Activated naive CD8-positive, alpha-beta T cell treated with anti-CD3 and anti-CD28 coated beads, Interleukin-2, amount 50 U/mL, for 24 hours (primary cell): Measurements from ENCODE around the gene CREBL2.
"Not testable (repeated sequence)": the region's sequence is repeated elsewhere in the genome, so short reads cannot be mapped to it uniquely, and the experiment has no call there.

Experiments
- ATAC-seq: fragments of 150-1000 bp; cut with Tn5 transposase; one replicate; pipeline ENCODE4 v1.10.0; 2021
- DNase-seq: peaks from one replicate; pipeline ENCODE4 v3.0.0; 2021
- H3K27ac Mint-ChIP-seq: one replicate; pipeline ENCODE4 v1.8.0; 2021; ENCODE audit warnings: mild to moderate bottlenecking, mixed read lengths
- H3K27me3 Mint-ChIP-seq: one replicate; pipeline ENCODE4 v1.8.0; 2021; ENCODE audit warnings: mixed read lengths
- H3K36me3 Mint-ChIP-seq: one replicate; pipeline ENCODE4 v1.8.0; 2021; ENCODE audit warnings: low read depth, mixed read lengths
- H3K4me1 Mint-ChIP-seq: one replicate; pipeline ENCODE4 v1.8.0; 2021; ENCODE audit warnings: mixed read lengths
- H3K4me3 Mint-ChIP-seq: one replicate; pipeline ENCODE4 v1.8.0; 2021; ENCODE audit warnings: mild to moderate bottlenecking, moderate library complexity, mixed read lengths
- H3K9me3 Mint-ChIP-seq: one replicate; pipeline ENCODE4 v1.8.0; 2021; ENCODE audit warnings: mixed read lengths

The CREBL2 gene

DNA sequence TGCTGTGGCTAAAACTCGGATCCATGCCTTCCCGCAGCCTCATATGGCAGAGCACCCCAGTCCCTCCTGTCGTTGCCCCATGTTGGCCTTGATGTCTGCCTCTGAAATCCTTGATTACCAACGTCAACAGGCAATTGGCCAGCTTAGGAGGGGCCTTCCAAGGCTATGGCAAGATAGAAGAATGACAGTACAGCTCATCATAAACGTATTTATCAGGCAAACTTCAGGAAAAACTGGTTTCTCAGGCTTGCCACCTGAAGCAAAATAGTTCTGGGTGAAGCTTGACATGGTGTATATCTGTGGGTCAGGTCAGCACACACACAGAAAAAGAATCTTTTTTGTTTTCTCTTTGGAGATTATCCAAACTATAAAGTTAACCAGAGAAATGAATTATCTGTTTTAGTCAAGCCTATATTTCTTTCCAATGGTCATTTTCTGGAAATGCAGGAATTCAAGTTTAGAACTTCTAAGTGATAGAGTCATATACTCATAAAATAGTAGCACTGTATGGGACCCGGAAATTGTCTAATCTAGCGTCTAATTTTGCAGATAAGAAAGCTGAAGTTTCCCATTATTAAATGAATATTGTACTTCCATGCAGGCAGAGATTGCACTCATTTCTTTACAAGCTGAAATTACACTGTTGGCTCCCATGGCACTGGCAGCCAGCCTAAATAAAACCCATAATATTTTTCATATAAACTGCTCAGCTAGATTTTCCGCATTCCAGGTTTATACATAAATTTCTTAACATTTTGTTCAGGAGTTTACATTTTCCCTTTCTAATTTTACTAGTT is 24.6 kb upstream of the CREBL2 start:
- H3K36me3 Mint-ChIP-seq = no peaks in the 10 kb centered on the region
- no peak for ATAC-seq

DNA sequence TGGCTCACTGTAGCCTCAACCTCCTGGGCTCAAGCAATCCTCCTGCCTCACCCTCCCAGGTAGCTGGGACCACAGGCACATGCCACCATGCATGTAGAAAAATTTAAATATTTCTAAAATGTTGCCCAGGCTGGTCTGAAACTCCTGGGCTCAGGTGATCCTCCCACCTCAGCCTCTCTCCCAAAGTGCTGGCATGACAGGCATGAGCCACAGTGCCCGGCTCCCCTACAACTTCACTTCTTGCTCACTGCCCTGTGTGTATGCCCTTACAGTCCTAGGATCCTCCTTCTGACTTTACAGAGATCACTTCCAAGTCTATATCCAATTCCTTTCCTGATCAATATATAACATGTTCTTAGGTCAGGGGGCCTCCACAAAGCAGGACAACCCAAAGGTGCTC is 23.8 kb upstream of the CREBL2 start:
- Mint-ChIP-seq H3K27ac (no peak overlapping the region), H3K9me3 (no peaks in the 10 kb centered on the region), H3K27me3 (peaks cover 6% of the 10 kb centered on the region), H3K4me3 (no peak overlapping the region), H3K36me3 (no peaks in the 10 kb centered on the region), H3K4me1 (peaks cover 32% of the 10 kb centered on the region)
- DNase-seq (no peak), ATAC-seq (no peak)

More for the DNA sequence above, 24.6 kb upstream of the CREBL2 start:
- Mint-ChIP-seq H3K27me3 (peaks cover 5% of the 10 kb centered on the region), H3K4me1 (peaks cover 37% of the 10 kb centered on the region), H3K27ac (no peak overlapping the region), H3K9me3 (no peaks in the 10 kb centered on the region), H3K4me3 (no peak overlapping the region)
- no peak for DNase-seq

DNA sequence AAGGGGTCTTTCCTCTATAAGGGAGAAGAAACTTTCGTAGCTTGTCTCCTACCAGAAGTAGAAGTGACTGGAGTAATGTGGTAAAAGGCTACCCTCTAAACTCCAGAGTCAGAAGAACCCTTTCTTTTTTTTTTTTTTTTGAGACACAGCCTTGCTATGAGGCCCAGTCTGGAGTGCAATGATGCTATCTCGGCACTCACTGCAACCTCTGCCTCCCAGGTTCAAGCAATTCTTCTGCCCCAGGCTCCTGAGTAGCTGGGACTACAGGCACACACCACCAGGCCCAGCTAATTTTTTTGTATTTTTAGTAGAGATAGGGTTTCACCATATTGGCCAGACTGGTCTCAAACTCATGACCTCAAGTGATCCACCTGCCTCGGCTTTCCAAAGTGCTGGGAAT is 23.2 kb upstream of the CREBL2 start:
- peaks cover 28% of the 10 kb centered on the region for H3K4me1 Mint-ChIP-seq
- not testable (repeated sequence) for DNase-seq, H3K27me3 Mint-ChIP-seq, H3K4me3 Mint-ChIP-seq, H3K9me3 Mint-ChIP-seq, H3K27ac Mint-ChIP-seq, ATAC-seq, H3K36me3 Mint-ChIP-seq

DNA sequence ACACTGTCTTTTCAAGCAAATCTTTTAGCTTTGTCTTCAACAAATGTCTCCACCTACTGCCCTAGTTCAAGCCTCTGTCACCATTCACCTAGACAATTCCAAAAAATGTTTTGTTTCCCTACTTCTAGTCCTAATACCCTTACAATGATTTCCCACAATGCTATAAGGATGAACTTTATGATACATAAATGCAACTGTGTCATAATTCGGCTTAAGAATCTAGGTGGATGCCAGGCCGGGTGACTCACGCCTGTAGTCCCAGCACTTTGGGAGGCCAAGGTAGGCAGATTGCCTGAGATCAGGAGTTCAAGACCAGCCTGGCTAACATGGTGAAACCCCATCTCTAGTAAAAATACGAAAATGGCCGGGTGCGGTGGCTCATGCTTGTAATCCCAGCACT is 20.7 kb upstream of the CREBL2 start:
- Mint-ChIP-seq H3K27me3 (peaks cover 6% of the 10 kb centered on the region), H3K4me1 (peaks cover 8% of the 10 kb centered on the region), H3K9me3 (no peaks in the 10 kb centered on the region), H3K27ac (no peak overlapping the region), H3K36me3 (no peaks in the 10 kb centered on the region), H3K4me3 (no peak overlapping the region)
- ATAC-seq (no peak), DNase-seq (no peak)

DNA sequence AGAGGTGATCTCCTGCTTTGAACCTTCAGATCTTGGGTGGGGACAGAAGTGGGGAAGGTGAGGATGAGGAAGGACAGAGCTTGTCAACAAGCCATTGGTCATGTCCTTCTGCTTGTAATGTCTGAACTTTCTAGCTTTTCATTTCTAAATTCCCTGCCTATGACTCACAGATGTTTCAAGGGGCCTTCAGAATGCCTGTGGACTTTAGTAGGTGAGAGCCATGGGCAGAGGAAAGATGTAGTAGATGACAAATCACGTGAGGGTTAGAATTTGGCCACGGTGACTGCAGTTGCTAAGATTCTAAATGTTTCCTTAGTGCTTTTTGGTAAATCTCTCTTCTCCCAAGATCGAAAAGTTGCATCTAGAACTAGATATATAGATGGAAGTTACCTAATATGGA is 18.7 kb upstream of the CREBL2 start:
- no peak overlapping the region for H3K4me3 Mint-ChIP-seq

DNA sequence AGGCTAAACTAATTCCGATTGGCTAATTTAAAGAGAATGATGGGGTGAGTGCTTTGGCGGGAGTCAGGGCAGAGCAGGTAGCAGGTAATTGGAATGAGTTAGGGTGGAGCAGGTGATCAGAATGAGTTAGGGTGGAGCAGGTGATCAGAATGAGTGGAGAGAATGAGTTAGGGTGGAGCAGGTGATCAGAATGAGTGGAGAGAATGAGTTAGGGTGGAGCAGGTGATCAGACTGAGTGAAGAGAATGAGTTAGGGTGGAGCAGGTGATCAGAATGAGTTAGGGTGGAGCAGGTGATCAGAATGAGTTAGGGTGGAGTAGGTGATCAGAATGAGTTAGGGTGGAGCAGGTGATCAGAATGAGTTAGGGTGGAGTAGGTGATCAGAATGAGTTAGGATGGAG is 15.7 kb upstream of the CREBL2 start:
- not testable (repeated sequence) for ATAC-seq, H3K4me3 Mint-ChIP-seq, H3K27ac Mint-ChIP-seq, H3K4me1 Mint-ChIP-seq, H3K9me3 Mint-ChIP-seq, DNase-seq, H3K36me3 Mint-ChIP-seq, H3K27me3 Mint-ChIP-seq

More for the DNA sequence above, 18.7 kb upstream of the CREBL2 start:
- H3K27ac Mint-ChIP-seq = no peak overlapping the region
- DNase-seq (no peak), ATAC-seq (no peak)
- H3K4me1 Mint-ChIP-seq = peaks cover 6% of the 10 kb centered on the region
- H3K36me3 Mint-ChIP-seq = no peaks in the 10 kb centered on the region
- no peaks in the 10 kb centered on the region for H3K9me3 Mint-ChIP-seq
- peaks cover 6% of the 10 kb centered on the region for H3K27me3 Mint-ChIP-seq

DNA sequence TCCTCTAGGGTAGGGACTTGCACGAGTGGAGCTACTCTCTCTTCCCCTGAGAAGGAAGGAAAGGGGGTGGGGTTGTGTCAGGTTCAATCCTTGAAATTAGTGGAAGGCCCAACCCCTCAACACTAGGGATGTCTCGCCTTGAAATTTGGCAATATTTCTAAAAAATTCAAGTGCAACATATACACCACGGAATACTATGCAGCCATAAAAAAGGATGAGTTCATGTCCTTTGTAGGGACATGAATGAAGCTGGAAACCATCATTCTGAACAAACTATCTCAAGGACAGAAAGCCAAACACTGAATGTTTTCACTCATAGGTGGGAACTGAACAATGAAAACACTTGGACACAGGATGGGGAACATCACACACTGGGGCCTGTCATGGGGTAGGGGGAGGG is 15.1 kb upstream of the CREBL2 start:
- H3K9me3 Mint-ChIP-seq, DNase-seq, H3K4me3 Mint-ChIP-seq, ATAC-seq, H3K4me1 Mint-ChIP-seq, H3K27ac Mint-ChIP-seq, H3K27me3 Mint-ChIP-seq, H3K36me3 Mint-ChIP-seq: not testable (repeated sequence)

DNA sequence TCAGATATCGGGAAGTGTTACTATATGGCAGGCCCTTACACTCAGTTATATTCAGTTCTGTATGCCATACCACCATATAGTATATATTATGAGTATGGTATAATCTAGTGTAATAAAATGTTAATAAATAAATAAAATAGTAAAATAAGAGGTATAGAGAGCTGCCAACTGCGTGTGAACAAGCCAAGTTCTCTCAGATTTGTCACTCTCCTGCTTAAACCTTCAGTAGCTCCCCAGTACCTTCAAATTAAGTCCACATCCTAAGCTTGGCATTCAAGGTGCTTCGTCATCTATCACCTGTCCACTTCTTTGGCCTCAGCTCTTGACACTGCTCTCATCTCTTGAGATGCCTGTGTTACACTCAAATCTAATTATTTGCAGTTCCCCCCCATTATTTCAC is 12.8 kb upstream of the CREBL2 start:
- no peak overlapping the region for H3K27ac Mint-ChIP-seq
- no peaks in the 10 kb centered on the region for H3K36me3 Mint-ChIP-seq
- no peak for ATAC-seq
- DNase-seq = no peak
- H3K9me3 Mint-ChIP-seq = no peaks in the 10 kb centered on the region
- no peaks in the 10 kb centered on the region for H3K27me3 Mint-ChIP-seq
- no peaks in the 10 kb centered on the region for H3K4me1 Mint-ChIP-seq
- H3K4me3 Mint-ChIP-seq = no peak overlapping the region

DNA sequence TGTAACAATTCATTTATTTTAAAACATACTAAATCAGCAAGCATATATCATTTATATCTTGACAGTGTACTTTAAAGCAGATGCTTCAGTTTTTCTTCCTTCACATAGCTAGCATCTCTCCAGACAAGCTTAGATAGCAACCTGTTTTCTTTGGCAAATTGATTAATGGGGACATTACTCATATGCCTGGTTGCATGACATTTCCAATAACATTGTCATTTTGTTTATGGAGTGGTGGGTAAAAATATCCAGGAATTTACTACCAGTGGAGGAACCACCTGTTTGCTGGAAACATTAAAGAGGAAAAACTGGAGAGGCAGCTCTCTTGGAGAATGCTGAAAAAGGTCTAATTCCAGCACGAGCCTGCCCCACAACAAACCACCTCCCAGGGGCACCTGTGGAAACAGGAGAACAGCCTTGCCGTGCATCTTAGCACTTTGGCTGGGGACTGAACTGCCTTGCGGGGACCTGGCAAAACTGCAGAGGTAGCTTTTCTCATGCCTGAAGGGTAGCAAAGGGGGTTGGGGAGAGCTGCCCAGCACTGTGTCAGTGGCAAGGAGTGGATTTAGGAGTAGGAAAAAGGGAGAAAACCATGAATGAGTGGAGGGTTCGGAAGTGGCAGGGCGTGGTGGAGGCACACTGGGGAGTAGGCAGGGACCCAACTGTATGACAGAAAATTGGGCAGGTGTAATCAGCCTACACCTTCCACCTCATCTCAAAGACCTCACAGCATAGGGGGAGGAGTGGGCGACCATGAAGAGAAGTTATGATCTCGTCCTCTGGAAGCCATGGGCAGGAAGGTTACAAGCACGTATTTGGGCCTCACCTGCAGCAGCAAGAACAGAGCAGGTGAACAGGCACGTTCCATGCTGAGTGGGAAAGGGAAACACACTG is 11.7 kb upstream of the CREBL2 start:
- ATAC-seq (no peak), DNase-seq (no peak)
- Mint-ChIP-seq H3K36me3 (no peaks in the 10 kb centered on the region), H3K4me3 (no peak overlapping the region), H3K27me3 (no peaks in the 10 kb centered on the region), H3K4me1 (no peaks in the 10 kb centered on the region), H3K27ac (no peak overlapping the region), H3K9me3 (no peaks in the 10 kb centered on the region)

DNA sequence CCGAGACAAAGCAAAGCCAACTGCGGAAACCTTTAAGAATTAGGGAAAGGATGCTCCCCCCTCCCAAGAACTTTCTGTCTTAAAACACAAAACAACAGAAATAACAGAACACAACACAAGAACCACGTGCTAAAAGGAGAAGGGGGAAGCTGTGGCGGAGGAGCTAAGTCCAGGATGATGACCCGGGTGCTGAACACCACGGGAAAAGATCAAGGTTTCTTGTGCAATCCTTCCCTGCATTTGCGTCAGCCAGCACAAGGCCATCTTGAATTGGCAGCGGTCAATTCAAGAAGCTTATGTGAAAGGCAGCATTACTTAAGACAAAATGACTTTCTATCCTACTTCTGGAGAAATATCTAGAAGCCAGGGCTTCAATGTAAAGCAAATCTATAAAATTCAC is 11.0 kb upstream of the CREBL2 start:
- Mint-ChIP-seq H3K27me3 (no peaks in the 10 kb centered on the region), H3K27ac (no peak overlapping the region), H3K4me3 (no peak overlapping the region), H3K36me3 (no peaks in the 10 kb centered on the region), H3K4me1 (no peaks in the 10 kb centered on the region), H3K9me3 (no peaks in the 10 kb centered on the region)
- no peak for DNase-seq
- ATAC-seq = no peak

DNA sequence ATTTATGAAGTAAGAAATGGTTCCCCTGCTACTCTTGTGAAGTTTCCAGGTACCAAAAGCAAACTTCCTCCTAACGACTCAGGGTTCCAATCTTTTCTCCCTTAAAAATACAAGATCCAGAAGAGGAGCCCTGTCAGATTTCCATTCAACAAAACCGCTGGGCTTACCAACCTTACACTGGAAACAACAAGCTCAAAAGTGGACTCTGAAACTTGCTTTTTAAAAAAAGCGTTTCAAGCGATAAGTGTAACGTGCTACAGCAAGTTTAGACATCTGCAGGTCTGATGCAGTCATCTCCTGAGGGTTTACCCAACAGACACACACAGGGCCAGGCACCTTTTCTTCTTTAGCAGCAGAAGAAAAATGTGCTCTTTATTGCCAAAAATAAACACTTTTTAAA is 6.9 kb upstream of the CREBL2 start:
- Mint-ChIP-seq H3K9me3 (no peaks in the 10 kb centered on the region), H3K27ac (no peak overlapping the region), H3K36me3 (no peaks in the 10 kb centered on the region), H3K4me3 (no peak overlapping the region), H3K4me1 (peaks cover 20% of the 10 kb centered on the region), H3K27me3 (no peaks in the 10 kb centered on the region)
- ATAC-seq (no peak), DNase-seq (no peak)

DNA sequence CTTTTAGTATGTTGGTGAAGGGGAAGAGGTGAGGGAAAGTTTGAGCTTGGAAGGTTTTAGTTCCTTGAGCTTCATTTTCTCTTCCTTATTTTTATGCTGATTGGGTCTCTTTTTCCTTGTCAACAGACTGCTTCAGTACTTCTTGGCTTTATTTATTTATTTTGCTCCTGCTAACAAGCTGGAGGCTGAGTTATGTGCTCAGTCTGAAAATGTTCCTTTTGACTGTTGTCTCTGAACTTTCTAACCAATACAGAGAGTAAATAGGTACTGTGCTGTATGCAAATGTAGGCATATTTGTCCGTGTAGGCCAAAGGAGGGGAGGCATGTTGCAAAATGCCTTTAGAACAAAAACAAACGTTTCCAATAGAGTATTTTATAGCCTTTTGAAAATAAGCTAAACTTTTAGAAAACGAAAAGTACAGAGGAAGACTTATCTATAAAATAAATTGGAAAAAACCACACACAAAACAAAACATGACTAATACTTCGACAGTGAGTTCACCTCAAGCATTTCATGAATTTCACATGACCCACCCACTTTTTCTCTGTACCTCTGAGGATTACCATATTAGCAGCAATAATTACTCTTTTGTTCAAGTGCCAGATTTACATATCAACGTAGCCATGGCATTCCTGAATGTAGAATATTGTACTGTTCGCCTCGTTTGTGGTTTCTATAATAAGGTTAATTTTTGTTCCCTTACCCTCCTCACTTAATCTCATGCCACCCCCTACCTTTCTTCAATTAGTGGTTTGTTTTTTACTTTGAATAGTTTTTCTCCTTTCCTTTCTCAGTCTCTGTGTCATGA is 4.7 kb upstream of the CREBL2 start:
- no peaks in the 10 kb centered on the region for H3K27me3 Mint-ChIP-seq
- peak overlapping the region; percentile 72 for H3K27ac Mint-ChIP-seq
- peak overlapping the region; percentile 15 for H3K4me3 Mint-ChIP-seq
- peaks cover 35% of the 10 kb centered on the region for H3K4me1 Mint-ChIP-seq
- no peaks in the 10 kb centered on the region for H3K9me3 Mint-ChIP-seq
- no peak for ATAC-seq
- DNase-seq = no peak
- H3K36me3 Mint-ChIP-seq = no peaks in the 10 kb centered on the region

DNA sequence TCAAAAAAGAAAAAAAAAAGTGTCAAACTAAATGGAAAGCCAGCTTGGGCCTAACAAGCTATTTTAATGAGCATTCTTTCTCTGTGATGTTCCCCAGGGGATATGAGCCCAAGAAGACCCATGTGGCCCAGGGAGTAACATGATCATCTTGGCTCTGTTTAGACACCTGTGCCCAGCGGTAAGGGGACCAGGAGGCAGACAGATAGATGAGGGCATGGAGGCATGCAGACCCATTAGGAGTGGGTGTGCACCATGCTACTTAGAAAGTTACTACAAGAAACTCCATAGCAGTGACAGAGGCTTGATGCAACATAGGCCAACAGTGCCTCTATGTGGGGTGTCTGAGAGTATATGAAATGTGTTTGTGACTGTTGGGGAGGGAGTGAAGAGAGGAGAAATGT is 3.1 kb upstream of the CREBL2 start:
- H3K4me3 Mint-ChIP-seq = no peak overlapping the region
- peaks cover under 1% of the 10 kb centered on the region for H3K36me3 Mint-ChIP-seq
- ATAC-seq (no peak), DNase-seq (no peak)
- no peaks in the 10 kb centered on the region for H3K9me3 Mint-ChIP-seq
- H3K27ac Mint-ChIP-seq = no peak overlapping the region
- peaks cover 48% of the 10 kb centered on the region for H3K4me1 Mint-ChIP-seq
- H3K27me3 Mint-ChIP-seq = no peaks in the 10 kb centered on the region

DNA sequence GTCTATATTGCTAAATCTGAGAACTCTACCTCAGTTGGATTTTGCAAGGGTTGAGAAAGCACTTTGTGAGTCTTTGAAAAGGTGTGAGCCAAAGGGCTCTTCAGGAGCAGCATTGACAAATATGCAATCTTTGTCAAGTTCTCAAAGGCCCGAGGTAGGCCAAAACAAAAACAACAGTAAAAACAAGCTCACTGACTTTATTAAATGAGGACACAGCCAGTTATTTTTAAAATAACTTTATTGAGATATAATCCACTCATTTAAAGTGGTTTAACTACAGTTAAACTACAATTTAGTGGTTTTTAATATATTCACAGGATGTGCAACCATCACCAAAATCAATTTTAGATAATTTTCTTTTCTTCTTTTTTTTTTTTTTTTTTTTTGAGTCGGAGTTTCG is 2.0 kb upstream of the CREBL2 start:
- ATAC-seq (no peak), DNase-seq (no peak)
- H3K27me3 Mint-ChIP-seq = no peaks in the 10 kb centered on the region
- peaks cover 7% of the 10 kb centered on the region for H3K36me3 Mint-ChIP-seq
- peaks cover 58% of the 10 kb centered on the region for H3K4me1 Mint-ChIP-seq
- H3K4me3 Mint-ChIP-seq = no peak overlapping the region
- H3K9me3 Mint-ChIP-seq = no peaks in the 10 kb centered on the region
- H3K27ac Mint-ChIP-seq = no peak overlapping the region
